HG03354 (cell line): ENCODE data around the gene MYH11.
"Not testable (repeated sequence)": the region's sequence is repeated elsewhere in the genome, so short reads cannot be mapped to it uniquely, and the experiment has no call there.

Experiments used
- ATAC-seq: cut with Tn5 transposase; IDR thresholded peaks from one replicate; pipeline ENCODE4 v1.9.1; 2021; ENCODE audit warnings: mild to moderate bottlenecking; ENCODE audit not compliant: unreplicated experiment, poor library complexity, severe bottlenecking

Gene MYH11

DNA sequence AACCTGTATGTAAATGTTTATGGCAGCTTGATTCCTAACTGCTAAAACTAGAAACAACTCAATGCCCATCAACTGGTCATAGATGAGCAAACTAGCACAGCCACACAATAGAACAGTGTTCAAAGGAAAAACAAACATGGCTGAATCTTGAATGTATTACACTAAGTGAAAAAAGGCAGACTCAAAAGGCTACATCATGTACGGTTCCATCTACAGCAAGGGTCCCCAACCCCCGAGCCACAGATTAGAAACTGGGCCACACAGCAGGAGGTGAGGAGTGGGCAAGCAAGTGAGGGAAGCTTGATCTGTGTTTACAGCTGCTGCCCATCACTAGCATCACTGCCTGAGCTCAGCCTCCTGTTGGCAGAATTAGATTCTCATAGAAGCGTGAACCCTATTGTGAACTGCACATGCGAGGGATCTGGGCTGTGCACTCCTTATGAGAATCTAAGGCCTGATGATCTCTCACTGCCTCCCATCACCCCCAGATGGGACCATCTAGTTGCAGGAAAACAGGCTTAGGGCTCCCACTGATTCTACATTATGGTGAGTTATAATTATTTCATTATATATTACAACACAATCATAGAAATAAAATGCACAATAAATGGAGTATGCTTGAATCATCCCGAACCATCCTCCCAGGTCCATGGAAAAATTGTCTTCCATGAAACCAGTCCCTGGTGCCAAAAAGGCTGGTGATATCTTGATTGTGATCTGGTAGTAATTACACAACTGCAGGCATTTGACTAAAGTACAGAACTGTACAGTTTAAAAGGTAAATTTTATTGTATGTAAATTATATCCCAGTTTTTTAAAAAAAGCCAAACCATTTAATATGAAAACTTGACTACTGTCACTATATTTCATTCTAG lies 23.8 kb upstream of the MYH11 start:
- ATAC-seq, result no peak

- ATAC-seq, result no peak
Observed at GRCh38 chr16:15879255-15879811, 22.5 kb upstream of the MYH11 start.

GRCh38 chr16:15876503-15876902 lies 19.7 kb upstream of the MYH11 start:
- no peak for ATAC-seq

- ATAC-seq, result no peak
Observed at GRCh38 chr16:15874745-15875314, 18.0 kb upstream of the MYH11 start.

DNA sequence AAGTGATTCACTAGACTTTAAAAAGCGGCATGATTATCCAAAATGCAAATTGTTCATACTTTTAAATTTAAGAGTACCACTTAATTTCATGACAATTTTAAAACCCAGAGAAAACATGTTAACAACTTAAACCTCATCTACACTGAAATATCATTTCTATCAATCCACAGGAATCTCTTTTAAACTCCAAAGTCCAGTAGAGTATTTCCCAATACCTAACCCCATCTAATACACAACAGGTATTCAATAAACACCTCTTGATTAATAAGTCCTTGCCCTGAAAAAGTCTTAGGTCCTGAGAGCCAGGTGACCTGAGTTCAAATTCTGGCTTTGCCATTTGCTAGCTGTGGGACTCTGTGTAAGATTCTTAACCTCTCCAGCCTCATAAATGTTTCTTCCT lies 16.9 kb upstream of the MYH11 start:
- ATAC-seq, result no peak

DNA sequence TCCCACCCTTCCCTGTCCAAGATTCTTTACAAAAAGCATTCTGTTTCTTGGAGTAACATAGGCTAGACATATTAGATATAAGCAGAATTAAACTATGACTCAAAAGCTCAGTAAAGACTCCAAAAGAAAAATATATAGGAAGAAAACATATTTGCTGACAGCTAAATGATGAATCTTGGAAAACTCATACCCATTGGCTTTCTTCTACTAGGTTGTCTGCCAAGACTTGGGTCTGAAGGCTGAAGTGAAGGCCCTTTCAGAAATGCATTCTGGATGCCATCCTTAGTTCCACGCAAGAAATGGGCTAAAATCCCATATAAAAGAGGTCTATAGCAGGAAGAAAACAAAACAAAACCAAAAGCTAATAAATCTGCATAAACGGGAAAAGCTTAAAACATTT lies 16.5 kb upstream of the MYH11 start:
- ATAC-seq, result no peak

GRCh38 chr16:15870011-15870410 lies 13.2 kb upstream of the MYH11 start:
- ATAC-seq, result no peak

- ATAC-seq, result no peak
Observed at GRCh38 chr16:15866451-15866850, 9.6 kb upstream of the MYH11 start.

DNA sequence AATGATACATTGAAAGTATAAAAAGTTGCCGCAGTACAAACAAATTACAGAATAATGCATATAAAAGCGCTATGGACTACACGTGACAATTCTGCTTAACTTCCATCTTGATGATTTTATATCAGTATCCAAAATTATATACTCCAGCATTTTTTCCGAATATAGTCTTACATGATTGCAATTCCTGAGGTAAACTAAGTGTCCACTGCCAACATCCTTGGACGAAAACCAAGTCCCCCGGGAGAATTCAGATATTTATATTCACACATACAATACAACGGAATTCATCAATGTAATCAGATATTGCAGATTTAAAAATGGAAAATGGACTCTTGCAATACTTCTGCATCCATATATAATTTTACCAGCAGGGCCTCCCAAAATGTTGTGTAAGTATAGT lies 8.9 kb upstream of the MYH11 start:
- ATAC-seq, result no peak

DNA sequence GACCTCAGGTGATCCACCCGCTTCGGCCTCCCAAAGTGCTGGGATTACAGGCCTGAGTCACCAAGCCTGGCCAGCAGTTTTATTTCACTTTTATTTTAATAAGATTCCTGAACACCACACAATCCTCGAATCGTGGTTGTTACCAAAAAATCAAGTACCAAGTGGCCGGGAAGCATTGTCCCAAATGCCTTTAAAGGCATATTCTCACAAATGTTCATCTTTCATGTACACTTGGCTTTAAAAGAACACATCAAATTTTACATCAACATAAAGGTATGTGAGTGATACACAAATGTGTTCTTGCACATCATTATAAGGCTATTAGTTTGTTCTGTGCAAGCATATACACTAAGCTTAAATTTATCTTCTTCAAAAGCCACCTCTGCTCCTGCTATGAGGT lies 8.1 kb upstream of the MYH11 start:
- ATAC-seq, result no peak

- ATAC-seq, result no peak
Observed at GRCh38 chr16:15861996-15862395, 5.2 kb upstream of the MYH11 start.

DNA sequence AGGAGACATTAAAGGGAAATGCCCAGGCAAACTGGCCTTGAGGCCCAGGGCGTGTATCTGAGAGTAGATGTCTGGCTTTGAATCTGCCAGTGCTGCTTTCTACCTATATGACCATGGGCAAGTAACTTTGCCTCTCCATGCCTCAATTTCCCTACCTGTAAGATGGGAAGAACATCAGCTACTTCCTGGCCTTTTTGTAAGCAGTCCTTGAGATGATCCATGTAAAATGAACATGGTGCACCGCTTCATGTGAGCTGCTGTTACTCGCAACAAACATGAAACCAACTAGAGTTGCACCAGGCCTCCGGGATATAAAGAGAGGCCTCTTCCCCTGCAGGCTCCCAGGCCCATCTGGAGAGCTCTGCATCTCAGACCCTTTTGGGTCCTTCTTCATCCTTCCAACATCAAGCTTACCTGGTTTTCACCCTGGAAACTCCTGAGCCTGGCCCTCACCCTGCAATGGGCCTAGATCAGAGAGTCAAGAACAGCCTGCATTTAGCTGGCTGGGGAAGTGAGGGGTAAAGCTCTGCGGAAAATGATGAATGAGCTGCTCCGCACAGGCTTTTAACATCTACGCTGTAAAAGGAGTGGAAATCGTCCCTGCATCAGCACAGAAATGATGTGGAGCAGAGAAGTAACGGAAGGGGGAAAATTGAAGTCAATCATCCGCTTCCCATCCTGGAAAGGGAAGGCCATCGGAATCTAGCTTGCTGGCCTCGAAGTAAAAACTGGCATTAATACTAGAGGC lies 2.3 kb upstream of the MYH11 start:
- ATAC-seq, result no peak

- ATAC-seq, result no peak
Observed at GRCh38 chr16:15857724-15858560, 1.1 kb upstream of the MYH11 start.

- ATAC-seq, result no peak
Observed at GRCh38 chr16:15856182-15856581, 646 bp downstream of the MYH11 start.

GRCh38 chr16:15855704-15856003 lies 1.2 kb downstream of the MYH11 start:
- ATAC-seq, result peak; percentile 74

GRCh38 chr16:15854906-15855703 lies 1.7 kb downstream of the MYH11 start:
- ATAC-seq, result peak; percentile 18

- no peak for ATAC-seq
Observed at GRCh38 chr16:15854061-15854460, 2.8 kb downstream of the MYH11 start.

DNA sequence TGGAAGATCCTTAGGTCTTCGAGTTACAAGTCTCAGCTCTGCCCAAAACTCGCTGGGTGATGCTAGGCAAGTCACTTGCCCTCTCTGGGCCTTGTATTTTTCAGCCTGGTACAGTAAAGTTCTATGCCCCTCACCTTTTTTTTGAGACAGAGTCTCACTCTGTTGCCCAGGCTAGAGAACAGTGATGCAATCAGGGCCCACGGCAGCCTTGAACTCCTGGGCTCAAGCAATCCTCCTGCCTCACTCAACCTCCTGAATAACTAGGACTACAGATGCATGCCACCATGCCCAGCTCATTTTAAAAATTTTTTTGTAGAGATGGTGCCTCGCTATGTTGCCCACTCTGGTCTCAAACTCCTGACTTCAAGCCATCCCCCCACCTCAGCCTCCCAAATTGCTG lies 3.8 kb downstream of the MYH11 start:
- no peak for ATAC-seq

DNA sequence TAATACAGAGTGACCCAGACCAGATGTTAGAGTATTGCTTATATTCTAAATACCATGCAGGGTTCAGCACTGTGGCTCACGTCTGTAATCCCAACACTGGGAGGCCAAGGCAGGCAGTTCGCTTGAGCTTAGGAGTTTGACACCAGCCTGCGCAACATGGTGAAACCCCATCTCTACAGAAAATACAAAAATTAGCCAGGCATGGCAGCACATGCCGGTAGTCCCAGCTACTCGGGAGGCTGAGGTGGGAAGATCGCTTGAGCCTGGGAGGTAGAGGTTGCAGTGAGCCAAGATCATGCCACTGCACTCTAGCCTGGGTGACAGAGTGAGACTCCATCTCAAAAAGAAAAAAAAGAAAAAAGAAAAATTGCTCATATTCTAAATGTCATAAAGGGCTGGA lies 6.3 kb downstream of the MYH11 start:
- ATAC-seq, result not testable (repeated sequence)
